Fibroblast of lung (primary cell): ENCODE measurements around the gene MCTP1. TPM values are rescaled to one million over a fixed set of nuclear protein-coding genes. Genes with fewer than 3 reads are reported as not detected.

Source experiments
- DNase-seq, 2 donors: peaks; one replicate each; pipeline versions ENCODE4 v3.0.0 to v3.0.0-alpha.2; 2010; ENCODE audit warnings: low read depth in 2 of 2
- H2AFZ ChIP-seq: 2 replicates; pipeline ENCODE4 v1.5.1; 2012; ENCODE audit warnings: low read length, control low read depth, inconsistent platforms
- H3K27ac ChIP-seq: 2 replicates; pipeline ENCODE4 v1.5.1; 2011; ENCODE audit warnings: low read length, control low read depth; ENCODE audit not compliant: insufficient read depth
- H3K27me3 ChIP-seq: 2 replicates; pipeline ENCODE4 v1.5.1; 2011; ENCODE audit warnings: mild to moderate bottlenecking, low read length; ENCODE audit not compliant: control insufficient read depth, insufficient read depth
- H3K36me3 ChIP-seq: 2 replicates; pipeline ENCODE4 v1.5.1; 2011; ENCODE audit warnings: low read length; ENCODE audit not compliant: control insufficient read depth, insufficient read depth
- H3K4me1 ChIP-seq: 2 replicates; pipeline ENCODE4 v1.5.1; 2011; ENCODE audit warnings: low read length; ENCODE audit not compliant: control insufficient read depth, insufficient read depth; ENCODE audit errors: extremely low read depth
- H3K4me2 ChIP-seq: 2 replicates; pipeline ENCODE4 v1.5.1; 2011; ENCODE audit warnings: low read length, control low read depth; ENCODE audit not compliant: insufficient read depth; ENCODE audit errors: extremely low read depth
- H3K4me3 ChIP-seq, 4 experiments: fragments of 200-600 bp in 1 of 4; sonication (generic) in 1 of 4; replicated peaks in 1 of 4; 2 replicates each; pipeline ENCODE4 v1.5.1; 2011 to 2016; ENCODE audit warnings: low read length in 4 of 4, low read depth in 3 of 4, mild to moderate bottlenecking in 3 of 4, control low read depth in 2 of 4, inconsistent platforms in 1 of 4, mixed read lengths in 1 of 4; ENCODE audit not compliant: insufficient read depth in 1 of 4; ENCODE audit errors: control extremely low read depth in 1 of 4
- H3K79me2 ChIP-seq: 2 replicates; pipeline ENCODE4 v1.5.1; 2012; ENCODE audit warnings: mild to moderate bottlenecking, low read length, inconsistent platforms; ENCODE audit not compliant: control insufficient read depth, insufficient read depth
- H3K9ac ChIP-seq: 2 replicates; pipeline ENCODE4 v1.5.1; 2011; ENCODE audit warnings: mild to moderate bottlenecking, low read length, control low read depth; ENCODE audit not compliant: insufficient read depth
- H3K9me3 ChIP-seq: 2 replicates; pipeline ENCODE4 v1.5.1; 2012; ENCODE audit warnings: low read depth, low read length; ENCODE audit not compliant: control insufficient read depth, insufficient read depth
- H4K20me1 ChIP-seq: 2 replicates; pipeline ENCODE4 v1.5.1; 2011; ENCODE audit warnings: low read length; ENCODE audit not compliant: control insufficient read depth, insufficient read depth; ENCODE audit errors: extremely low read depth
- CTCF ChIP-seq, 2 donors: IDR thresholded peaks in 1 of 2; conservative IDR thresholded peaks in 1 of 2; 1 replicate in 1 of 2; 2 replicates in 1 of 2; pipeline ENCODE4 v1.5.1; 2011 to 2012; ENCODE audit warnings: low read length in 2 of 2, control low read depth in 1 of 2, inconsistent platforms in 1 of 2, low read depth in 1 of 2, mild to moderate bottlenecking in 1 of 2
- EZH2 ChIP-seq: IDR thresholded peaks from 2 replicates; pipeline ENCODE4 v1.5.1; 2012; ENCODE audit warnings: low read length, control low read depth, mild to moderate bottlenecking; ENCODE audit errors: missing control alignments
- polyA plus RNA-seq, 2 donors: library from polyadenylated mRNA; depleted of rRNA in 1 of 2; stranded (reverse) in 1 of 2; unstranded in 1 of 2; fragments of >200 nt; gene quantifications; 2 replicates each; pipeline ENCODE4 v1.2.1, GENCODE V29; 2011 to 2012; ENCODE audit warnings: missing spikeins in 1 of 2
- total RNA-seq: library from RNA; depleted of rRNA; stranded (reverse); fragments of >200 nt; gene quantifications from 2 replicates; pipeline ENCODE4 v1.2.1, GENCODE V29; 2014

The MCTP1 gene
- total and polyA plus RNA-seq, 2 donors (not counting 1 experiment from before 2014, with no cell fraction given), result 0.78 to 7.9 TPM

DNA sequence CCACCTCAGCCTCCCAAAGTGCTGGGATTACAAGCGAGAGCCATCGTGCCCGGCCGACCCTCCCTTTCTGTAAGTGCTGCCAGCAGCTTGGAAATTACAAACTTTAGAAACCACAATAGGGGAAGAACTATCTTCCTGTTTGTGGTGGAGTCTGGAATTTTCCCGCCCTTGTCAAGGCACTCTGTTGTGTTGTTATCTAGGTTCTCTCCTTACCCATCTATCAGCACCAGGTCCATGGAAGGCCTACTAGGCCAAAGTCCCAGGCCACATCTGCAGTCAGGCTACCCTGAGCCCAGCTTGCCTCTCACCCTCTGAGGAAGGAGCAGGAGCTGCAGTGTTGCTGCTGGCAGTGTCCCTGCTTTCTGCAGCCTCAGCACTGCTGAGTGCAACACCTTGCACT is 214.9 kb downstream of the MCTP1 start:
- Histone ChIP-seq H3K27ac (no peak overlapping the region), H3K4me2 (no peak overlapping the region), H3K27me3 (no peaks in the 10 kb centered on the region), H3K4me1 (no peaks in the 10 kb centered on the region), H3K9ac (no peak overlapping the region), H4K20me1 (no peaks in the 10 kb centered on the region), H3K36me3 (no peaks in the 10 kb centered on the region), H2AFZ (no peak overlapping the region), H3K9me3 (no peaks in the 10 kb centered on the region), H3K79me2 (no peaks in the 10 kb centered on the region), H3K4me3 (no peak overlapping the region)
- no peak for TF ChIP-seq CTCF (conservative IDR thresholded peaks at IDR 0.05 in 1 of 2, IDR thresholded peaks at IDR 0.05 in 1 of 2; ENCODE audit: low read depth in 1 of 2, low read length in 2 of 2)
- TF ChIP-seq EZH2, result no peak
- no peak for DNase-seq

GRCh38 chr5:95069021-95069420 is 215.9 kb downstream of the MCTP1 start:
- Histone ChIP-seq H3K9me3 (no peaks in the 10 kb centered on the region), H2AFZ (no peak overlapping the region), H3K36me3 (no peaks in the 10 kb centered on the region), H3K9ac (no peak overlapping the region), H4K20me1 (no peaks in the 10 kb centered on the region), H3K4me2 (no peak overlapping the region), H3K79me2 (no peaks in the 10 kb centered on the region), H3K27ac (no peak overlapping the region), H3K27me3 (no peaks in the 10 kb centered on the region), H3K4me3 (no peak overlapping the region), H3K4me1 (no peaks in the 10 kb centered on the region)
- TF ChIP-seq EZH2, result no peak
- TF ChIP-seq CTCF (conservative IDR thresholded peaks at IDR 0.05 in 1 of 2, IDR thresholded peaks at IDR 0.05 in 1 of 2; ENCODE audit: low read depth in 1 of 2, low read length in 2 of 2), result no peak
- DNase-seq, result no peak

DNA sequence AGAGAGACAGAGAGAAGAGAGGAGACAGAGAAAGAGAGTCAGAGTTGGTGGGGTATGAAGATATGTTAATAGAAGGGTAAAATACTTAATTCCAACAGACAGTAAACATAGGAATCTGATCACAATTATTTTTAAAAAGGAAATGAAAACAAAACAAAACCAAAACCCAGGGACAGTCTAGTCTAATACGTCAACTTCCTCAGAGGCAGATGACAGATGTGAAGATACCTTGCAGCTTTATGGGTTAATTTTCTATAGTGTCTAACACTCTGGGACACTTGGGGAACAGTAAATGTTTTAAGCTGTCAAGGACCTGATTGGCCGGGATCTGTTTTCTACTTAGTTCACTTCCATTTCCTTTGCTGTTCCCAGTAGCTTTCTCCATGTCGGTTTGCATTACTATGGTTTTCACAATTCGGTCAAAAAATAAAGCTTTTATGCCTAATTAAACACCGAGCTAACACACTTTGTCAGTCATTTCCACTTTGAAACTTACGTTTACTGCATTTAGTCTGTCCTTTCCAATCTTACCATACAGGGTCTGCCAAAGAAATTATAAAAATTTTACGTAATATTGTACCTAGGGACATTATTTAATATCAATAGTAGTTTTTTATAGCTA is 216.5 kb downstream of the MCTP1 start:
- DNase-seq, result no peak

More for the DNA sequence above, 216.5 kb downstream of the MCTP1 start:
- H3K4me3 ChIP-seq, result no peak overlapping the region
- TF ChIP-seq CTCF (conservative IDR thresholded peaks at IDR 0.05 in 1 of 2, IDR thresholded peaks at IDR 0.05 in 1 of 2; ENCODE audit: low read depth in 1 of 2, low read length in 2 of 2) (no peak), EZH2 (no peak)
- no peaks in the 10 kb centered on the region for H3K4me1 ChIP-seq
- no peaks in the 10 kb centered on the region for H3K27me3 ChIP-seq
- H3K79me2 ChIP-seq, result no peaks in the 10 kb centered on the region
- no peaks in the 10 kb centered on the region for H3K36me3 ChIP-seq
- H4K20me1 ChIP-seq, result no peaks in the 10 kb centered on the region
- peak overlapping the region; percentile 25 for H3K4me2 ChIP-seq
- H2AFZ ChIP-seq, result no peak overlapping the region
- H3K27ac ChIP-seq, result no peak overlapping the region
- no peaks in the 10 kb centered on the region for H3K9me3 ChIP-seq
- no peak overlapping the region for H3K9ac ChIP-seq
